HepG2 (cell line): ENCODE measurements around the gene ZNF804B.

Experiments
- ATF5 ChIP-seq: sonication (generic); formaldehyde crosslinking; IDR thresholded peaks from 2 replicates; pipeline ENCODE4 v1.4.0; 2020; ENCODE audit warnings: mild to moderate bottlenecking, low read depth, missing genetic modification reagents
- FOXM1 ChIP-seq: sonication (generic); formaldehyde crosslinking; IDR thresholded peaks from 2 replicates; pipeline ENCODE4 v1.5.0; 2020; ENCODE audit warnings: missing genetic modification reagents
- NFRKB ChIP-seq: fragments of 450-650 bp; IDR thresholded peaks from 2 replicates; pipeline ENCODE4 v1.6.1; 2017
- NR2F1 ChIP-seq, 2 experiments: fragments of 450-650 bp in 1 of 2; formaldehyde crosslinking in 1 of 2; IDR thresholded peaks; 2 replicates each; pipeline versions ENCODE4 v1.5.0 to v1.6.1; 2016 to 2020; ENCODE audit warnings: mild to moderate bottlenecking in 1 of 2, missing compliant biosample characterization in 1 of 2, missing genetic modification reagents in 1 of 2, moderate library complexity in 1 of 2

- TF ChIP-seq ATF5 (CRISPR knock-in tag) (no peak), FOXM1 (CRISPR knock-in tag) (no peak), NFRKB (no peak), NR2F1 (CRISPR knock-in tag; IDR thresholded peaks at IDR 0.05) (no peak)
These were observed 262.2 kb downstream of the ZNF804B start for GRCh38 chr7:89021741-89022140.
